Muscle of leg (tissue), 11 donors: Measurements from ENCODE around the gene STEAP3. TPM values are rescaled to one million over a fixed set of nuclear protein-coding genes. Genes with fewer than 3 reads are reported as not detected.
A peak's percentile ranks its signal among the peaks of the same experiment; 100 is the strongest.

Experiments
- DNase-seq: peaks from one replicate; pipeline ENCODE4 v3.0.0; 2013
- H3K27ac ChIP-seq: one replicate; pipeline ENCODE4 v1.5.1; 2013; ENCODE audit warnings: mild to moderate bottlenecking, low read length, control low read depth
- H3K27me3 ChIP-seq: one replicate; pipeline ENCODE4 v1.6.1; 2013; ENCODE audit warnings: low read length; ENCODE audit not compliant: control insufficient read depth, insufficient read depth
- H3K36me3 ChIP-seq: one replicate; pipeline ENCODE4 v1.6.1; 2013; ENCODE audit warnings: low read length; ENCODE audit not compliant: control insufficient read depth, insufficient read depth
- H3K4me1 ChIP-seq: one replicate; pipeline ENCODE4 v1.6.1; 2013; ENCODE audit warnings: low read length; ENCODE audit not compliant: control insufficient read depth, insufficient read depth
- H3K4me3 ChIP-seq: one replicate; pipeline ENCODE4 v1.5.1; 2013; ENCODE audit warnings: low read length, control low read depth
- H3K9me3 ChIP-seq: replicated peaks from 2 replicates; pipeline ENCODE4 v1.6.1; 2013; ENCODE audit warnings: low read depth, low read length; ENCODE audit not compliant: control insufficient read depth
- WGBS: methylation state at CpG from one replicate; pipeline ENCODE4 v1.1.5; 2013; ENCODE audit warnings: missing lambda C conversion rate; ENCODE audit not compliant: insufficient coverage; 5-methylcytosine and 5-hydroxymethylcytosine counted together
- polyA plus RNA-seq, 8 donors: library from polyadenylated mRNA; unstranded; fragments of 120-200 nt; gene quantifications; one replicate each; pipeline versions ENCODE4 v1.2.1 to v1.2.3, GENCODE V29; 2013; ENCODE audit warnings: inconsistent platforms in 1 of 8, low replicate concordance in 1 of 8; ENCODE audit not compliant: insufficient read length in 8 of 8, insufficient read depth in 1 of 8
- total RNA-seq: library from RNA; stranded (reverse); fragments of 120-200 nt; gene quantifications from one replicate; pipeline ENCODE4 v1.2.4, GENCODE V29; 2013

STEAP3 gene
- total and polyA plus RNA-seq, 9 donors, result 8.0 to 21.0 (median 14.1) TPM

DNA sequence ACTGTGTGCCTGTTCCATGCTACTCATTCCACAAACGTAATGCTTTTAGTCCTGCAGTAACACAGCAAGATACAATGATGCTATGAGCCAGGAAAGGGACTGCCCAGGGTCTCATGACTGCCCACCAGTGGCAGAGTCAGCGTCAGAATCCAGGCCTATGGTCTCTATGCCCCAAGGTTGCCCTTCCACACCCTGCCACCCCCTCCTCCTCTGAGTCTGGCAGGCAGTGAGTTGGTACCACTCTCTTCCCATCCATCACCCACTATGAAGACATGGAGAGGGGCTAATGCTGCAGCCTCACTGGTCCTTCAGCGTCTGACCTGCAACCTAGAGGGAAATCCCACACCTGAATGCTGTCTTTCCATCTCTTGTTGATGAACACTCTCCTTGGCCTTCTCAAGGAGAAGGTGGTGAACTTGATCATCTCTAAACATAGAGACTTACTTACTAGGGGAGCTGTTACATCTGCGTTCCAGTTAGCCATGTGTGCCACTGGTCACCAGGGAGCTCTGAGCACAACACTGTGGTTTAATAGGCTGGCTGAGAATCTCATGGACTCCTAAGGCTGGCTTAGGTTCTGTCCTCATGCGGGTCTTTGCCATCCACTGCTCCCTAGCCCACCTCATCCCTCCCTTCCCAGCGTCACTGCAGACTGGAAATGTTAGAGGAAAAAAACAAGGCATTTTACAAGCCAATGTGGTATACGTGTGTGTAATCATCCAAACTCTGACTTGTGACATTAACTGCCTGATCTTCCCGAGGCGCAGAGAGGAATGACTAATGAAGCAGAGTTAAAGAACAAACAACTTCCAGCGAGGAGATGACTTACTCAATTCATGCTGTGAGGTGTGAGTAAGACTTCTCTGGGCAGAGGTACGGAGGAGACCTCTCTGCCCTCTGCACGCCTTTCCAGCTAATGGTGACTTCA is 28.8 kb downstream of the STEAP3 start:
- Histone ChIP-seq H3K36me3 (peaks cover 3% of the 10 kb centered on the region), H3K27me3 (no peaks in the 10 kb centered on the region), H3K27ac (no peak overlapping the region), H3K4me3 (no peak overlapping the region), H3K9me3 (no peaks in the 10 kb centered on the region), H3K4me1 (peaks cover 5% of the 10 kb centered on the region)
- WGBS, result 55% methylated on average over 3 of the region's 12 CpGs
- no peak for DNase-seq

DNA sequence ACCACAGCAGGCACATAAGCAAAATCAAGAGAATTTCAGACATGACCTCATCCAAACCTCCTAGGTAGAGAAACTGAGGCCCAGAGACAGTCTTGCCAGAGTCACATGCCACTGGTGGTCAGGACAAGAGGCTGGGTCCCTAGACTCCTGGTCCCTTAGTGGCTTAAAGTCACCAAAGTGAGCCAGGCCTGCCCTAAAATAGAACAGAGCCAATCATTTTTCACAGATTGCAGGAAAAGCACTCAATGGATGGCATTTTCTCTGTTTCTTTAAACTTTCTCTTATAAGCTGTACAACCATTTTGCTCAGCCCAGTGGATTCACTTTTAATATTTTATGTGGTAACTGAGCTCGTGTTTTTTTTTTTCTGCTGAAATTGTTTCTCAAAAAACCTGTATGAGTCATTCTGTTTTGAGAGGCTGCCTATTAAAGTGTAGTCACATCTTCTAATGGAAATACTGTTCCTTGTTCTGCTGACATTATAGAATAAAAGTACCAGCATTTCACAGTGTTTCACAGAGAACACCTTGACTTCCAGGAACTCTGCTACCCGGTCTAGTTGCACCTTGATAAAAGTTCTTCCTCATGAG is 29.6 kb downstream of the STEAP3 start:
- Histone ChIP-seq H3K4me1 (peaks cover 5% of the 10 kb centered on the region), H3K4me3 (no peak overlapping the region), H3K36me3 (peaks cover 3% of the 10 kb centered on the region), H3K27ac (no peak overlapping the region), H3K27me3 (no peaks in the 10 kb centered on the region), H3K9me3 (no peaks in the 10 kb centered on the region)
- DNase-seq, result no peak
- no CpG with 5 or more reads among the region's 2 CpGs for WGBS

DNA sequence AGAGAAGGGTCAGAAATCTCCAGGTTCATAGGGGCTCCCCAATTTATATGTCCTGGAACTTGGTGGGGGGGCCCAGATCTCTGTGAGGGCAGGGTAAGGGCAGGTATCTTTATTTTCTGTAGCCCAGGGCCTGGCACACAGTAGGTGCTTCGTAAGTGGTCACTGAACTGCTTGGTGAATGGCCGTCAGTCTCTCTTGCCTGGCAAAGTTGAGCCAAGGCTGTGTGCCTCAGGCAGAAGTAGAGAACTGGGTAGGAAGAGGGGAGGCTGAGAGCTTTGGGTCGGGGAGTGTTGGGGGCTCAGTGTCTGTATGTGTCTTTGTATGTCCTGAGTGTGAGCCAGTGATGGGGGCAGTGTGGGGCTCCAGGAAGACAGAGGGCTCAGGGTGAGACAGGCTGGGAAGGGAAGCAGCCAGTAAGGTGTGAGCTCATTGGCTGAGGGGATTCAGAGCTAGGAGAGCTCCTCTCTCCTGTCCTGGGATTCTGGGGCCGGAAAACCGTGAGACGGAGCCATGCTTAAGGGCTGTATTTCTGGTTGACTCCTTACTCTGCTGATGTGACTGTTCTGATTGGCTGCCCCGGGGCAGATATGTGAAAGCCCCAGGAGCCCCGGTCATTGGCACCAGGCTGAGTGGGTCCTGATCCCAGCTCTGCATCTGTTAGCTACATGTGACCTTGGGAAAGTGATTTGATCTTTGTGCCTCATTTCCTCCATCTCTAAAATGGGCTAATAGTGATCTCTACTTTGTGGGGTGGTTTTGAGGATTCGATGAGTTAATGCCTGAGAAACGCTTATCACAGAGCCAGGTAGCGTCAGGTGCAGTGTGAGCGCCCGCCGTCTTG is 30.3 kb downstream of the STEAP3 start:
- H3K27me3 ChIP-seq, result no peaks in the 10 kb centered on the region
- peaks cover 3% of the 10 kb centered on the region for H3K36me3 ChIP-seq
- peaks cover 5% of the 10 kb centered on the region for H3K4me1 ChIP-seq
- H3K27ac ChIP-seq, result no peak overlapping the region
- 62% methylated on average over 5 of the region's 14 CpGs for WGBS
- no peaks in the 10 kb centered on the region for H3K9me3 ChIP-seq
- no peak for DNase-seq
- no peak overlapping the region for H3K4me3 ChIP-seq

DNA sequence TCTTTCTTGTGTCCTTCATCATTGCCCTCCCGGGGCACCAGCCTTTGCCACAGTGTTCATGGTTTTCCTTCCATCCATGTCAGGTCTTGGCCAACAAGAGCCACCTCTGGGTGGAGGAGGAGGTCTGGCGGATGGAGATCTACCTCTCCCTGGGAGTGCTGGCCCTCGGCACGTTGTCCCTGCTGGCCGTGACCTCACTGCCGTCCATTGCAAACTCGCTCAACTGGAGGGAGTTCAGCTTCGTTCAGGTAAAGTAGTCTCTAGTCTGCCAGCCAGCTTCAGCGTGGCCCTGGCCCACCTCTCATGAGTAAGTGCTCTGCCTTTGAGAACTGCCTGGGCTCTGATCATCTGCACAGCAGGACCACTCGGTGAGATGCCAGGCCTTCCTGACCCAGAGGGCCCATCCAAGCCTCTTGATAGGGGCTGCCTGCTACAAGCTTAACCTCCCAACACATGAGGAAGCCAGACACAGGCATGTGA is 31.0 kb downstream of the STEAP3 start:
- H3K36me3 ChIP-seq, result peaks cover 3% of the 10 kb centered on the region
- no peaks in the 10 kb centered on the region for H3K9me3 ChIP-seq
- H3K4me3 ChIP-seq, result no peak overlapping the region
- H3K27ac ChIP-seq, result no peak overlapping the region
- DNase-seq, result no peak
- WGBS, result 83% methylated on average over 9 of the region's 10 CpGs
- H3K27me3 ChIP-seq, result no peaks in the 10 kb centered on the region
- H3K4me1 ChIP-seq, result peaks cover 10% of the 10 kb centered on the region

DNA sequence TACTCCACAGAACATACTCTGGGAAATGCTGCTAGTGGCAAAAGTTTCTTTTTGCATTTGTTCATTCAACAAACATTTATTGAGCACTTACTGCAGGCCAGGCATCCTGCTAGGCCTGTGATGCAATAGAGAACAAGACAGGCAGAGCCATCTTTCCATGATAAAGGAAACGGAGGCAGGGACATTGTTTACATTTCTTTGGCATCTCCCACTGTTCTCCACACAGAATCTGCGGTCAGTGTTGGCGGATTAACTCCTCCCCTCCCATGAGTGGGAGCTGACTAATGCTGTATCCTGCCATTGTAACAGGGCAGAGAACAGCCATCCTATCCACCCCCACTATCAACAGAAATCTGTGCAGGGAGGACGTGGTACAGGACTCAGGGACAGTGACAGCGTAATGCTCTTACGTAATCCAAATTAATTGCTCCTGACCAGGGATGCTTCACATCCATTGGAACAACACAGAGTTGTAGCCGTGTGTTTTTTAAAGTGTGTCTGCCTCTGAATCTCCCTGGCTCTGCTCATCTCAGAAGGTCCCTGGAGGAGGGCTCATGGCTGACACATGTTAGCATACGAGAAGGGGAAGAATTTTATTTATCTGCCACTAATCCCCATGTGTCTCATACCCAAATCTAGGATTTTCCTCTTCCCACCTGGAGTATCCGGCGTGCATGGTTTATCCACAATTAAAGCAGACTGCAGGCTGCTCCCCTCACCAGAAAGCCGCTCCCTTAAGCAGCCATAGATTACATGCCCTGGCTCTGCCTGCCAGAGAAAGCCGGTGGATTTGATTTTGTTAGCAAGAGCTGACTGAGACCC is 32.3 kb downstream of the STEAP3 start:
- no CpG with 5 or more reads among the region's 12 CpGs for WGBS
- peaks cover 13% of the 10 kb centered on the region for H3K4me1 ChIP-seq
- peak; percentile 25 for DNase-seq

DNA sequence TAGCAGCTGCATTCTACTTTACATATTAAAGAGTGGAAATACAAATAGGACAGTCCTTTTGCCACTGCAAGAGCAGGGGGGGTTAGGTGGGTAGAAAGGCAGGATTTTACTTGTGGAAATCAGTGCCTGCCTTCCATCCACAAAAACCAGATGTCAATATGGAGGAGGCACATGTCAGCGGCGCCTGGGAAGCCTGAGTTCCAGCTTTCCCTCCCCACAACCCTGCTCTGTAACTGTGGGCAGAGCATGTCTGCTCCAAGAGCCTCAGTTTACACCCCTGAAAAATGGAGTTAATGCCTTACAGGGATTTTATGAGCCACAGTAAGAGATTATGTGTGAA is 32.9 kb downstream of the STEAP3 start:
- H3K27ac ChIP-seq, result no peak overlapping the region
- no CpG with 5 or more reads among the region's 2 CpGs for WGBS
- H3K36me3 ChIP-seq, result no peaks in the 10 kb centered on the region
- no peak for DNase-seq
- no peaks in the 10 kb centered on the region for H3K9me3 ChIP-seq
- H3K27me3 ChIP-seq, result no peaks in the 10 kb centered on the region
- H3K4me1 ChIP-seq, result peaks cover 15% of the 10 kb centered on the region
- no peak overlapping the region for H3K4me3 ChIP-seq

More for the DNA sequence above, 32.3 kb downstream of the STEAP3 start:
- Histone ChIP-seq H3K9me3 (no peaks in the 10 kb centered on the region), H3K4me3 (no peak overlapping the region), H3K27ac (no peak overlapping the region), H3K27me3 (no peaks in the 10 kb centered on the region), H3K36me3 (no peaks in the 10 kb centered on the region)

DNA sequence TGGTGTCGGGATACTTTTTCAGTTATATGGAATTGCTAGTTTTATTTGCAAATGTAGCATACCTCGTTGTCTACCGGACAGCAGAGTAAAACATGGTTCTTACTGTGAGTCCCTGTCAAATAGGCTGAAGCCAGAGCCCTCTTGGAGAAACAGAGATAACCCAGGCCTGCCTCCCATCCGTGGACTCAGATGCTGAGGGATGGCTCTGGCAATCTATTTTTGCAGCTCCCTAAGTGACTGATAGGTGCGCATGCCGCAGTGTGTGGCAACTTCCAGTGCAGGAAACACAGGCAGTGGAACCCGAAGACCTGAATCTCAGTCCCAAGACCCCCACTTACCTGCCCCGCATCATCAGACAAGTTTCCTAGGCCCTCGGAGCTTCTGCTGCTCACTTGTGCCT is 33.6 kb downstream of the STEAP3 start:
- no peaks in the 10 kb centered on the region for H3K27me3 ChIP-seq
- H3K4me1 ChIP-seq, result peaks cover 15% of the 10 kb centered on the region
- H3K9me3 ChIP-seq, result no peaks in the 10 kb centered on the region

DNA sequence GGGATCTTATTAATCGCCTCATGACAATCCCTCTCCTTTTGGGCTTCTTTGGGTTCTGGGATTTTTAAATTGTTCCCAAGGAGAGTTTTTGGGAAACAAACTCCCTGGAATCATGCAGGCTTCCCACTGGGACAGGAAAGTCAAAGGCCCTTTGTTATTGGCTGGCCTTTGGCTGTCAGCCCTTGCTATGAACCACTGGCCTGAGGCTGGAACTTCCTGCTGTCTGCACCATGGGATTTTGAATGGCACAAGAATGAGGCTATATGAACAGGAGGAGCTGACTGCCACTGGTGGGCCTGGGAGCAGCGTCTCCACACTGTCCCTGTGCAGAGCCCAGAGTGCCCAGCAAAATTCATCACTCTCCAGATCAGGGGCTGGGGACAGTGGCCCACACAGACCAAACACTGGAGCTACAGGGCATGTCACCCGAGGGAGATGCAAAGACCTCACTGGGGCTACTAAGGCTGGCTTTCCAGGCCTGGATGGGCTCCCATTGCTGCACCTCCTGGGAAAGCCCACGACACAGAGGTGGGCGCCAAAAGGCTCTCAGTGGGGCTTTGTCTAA is 35.7 kb downstream of the STEAP3 start:
- Histone ChIP-seq H3K27ac (no peak overlapping the region), H3K9me3 (no peaks in the 10 kb centered on the region), H3K4me1 (peaks cover 15% of the 10 kb centered on the region), H3K36me3 (no peaks in the 10 kb centered on the region), H3K27me3 (no peaks in the 10 kb centered on the region), H3K4me3 (no peak overlapping the region)
- no peak for DNase-seq
- WGBS, result 73% methylated on average over 5 of the region's 5 CpGs

More for the DNA sequence above, 33.6 kb downstream of the STEAP3 start:
- no peak for DNase-seq
- Histone ChIP-seq H3K4me3 (no peak overlapping the region), H3K27ac (no peak overlapping the region), H3K36me3 (no peaks in the 10 kb centered on the region)
- WGBS, result 92% methylated on average over 9 of the region's 9 CpGs
